HS-27A (cell line): ENCODE data around the gene FAM107A.

Experiments
- DNase-seq: peaks from one replicate; pipeline ENCODE4 v3.0.0-alpha.2; 2012; ENCODE audit warnings: low read depth, missing footprints

FAM107A gene

DNA sequence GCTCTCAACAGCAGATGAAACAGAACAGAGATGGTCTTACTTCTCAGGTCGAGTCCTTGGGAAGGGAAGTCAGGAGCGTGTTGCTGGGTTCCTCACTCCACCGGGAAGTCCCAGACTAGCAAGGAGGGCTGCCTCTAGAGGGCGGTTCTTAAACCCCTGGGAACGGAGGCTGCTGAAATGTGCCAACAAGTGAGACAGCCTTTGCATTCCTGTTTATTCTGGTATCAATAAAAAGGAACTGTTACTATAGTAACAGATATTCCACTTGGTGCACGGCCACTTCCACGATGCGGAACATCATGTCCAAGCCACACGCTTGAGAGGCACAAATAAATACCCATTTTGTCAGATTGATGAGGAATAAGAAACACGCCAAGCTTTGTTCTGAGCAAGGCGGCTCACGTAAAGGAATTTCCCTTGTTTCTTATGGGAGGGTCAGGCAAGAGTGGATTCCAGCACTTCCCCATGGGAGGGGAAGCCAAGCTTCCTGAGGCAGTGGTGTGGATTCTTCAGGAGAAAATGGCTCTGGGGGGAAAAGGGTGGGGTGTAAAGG is at the start of gene FAM107A:
TSS of gene FAM107A (minus strand) at position 123 of the 553 bp plus-strand sequence. CDS start 7,531 bp downstream, outside the sequence.
- no peak for DNase-seq

DNA sequence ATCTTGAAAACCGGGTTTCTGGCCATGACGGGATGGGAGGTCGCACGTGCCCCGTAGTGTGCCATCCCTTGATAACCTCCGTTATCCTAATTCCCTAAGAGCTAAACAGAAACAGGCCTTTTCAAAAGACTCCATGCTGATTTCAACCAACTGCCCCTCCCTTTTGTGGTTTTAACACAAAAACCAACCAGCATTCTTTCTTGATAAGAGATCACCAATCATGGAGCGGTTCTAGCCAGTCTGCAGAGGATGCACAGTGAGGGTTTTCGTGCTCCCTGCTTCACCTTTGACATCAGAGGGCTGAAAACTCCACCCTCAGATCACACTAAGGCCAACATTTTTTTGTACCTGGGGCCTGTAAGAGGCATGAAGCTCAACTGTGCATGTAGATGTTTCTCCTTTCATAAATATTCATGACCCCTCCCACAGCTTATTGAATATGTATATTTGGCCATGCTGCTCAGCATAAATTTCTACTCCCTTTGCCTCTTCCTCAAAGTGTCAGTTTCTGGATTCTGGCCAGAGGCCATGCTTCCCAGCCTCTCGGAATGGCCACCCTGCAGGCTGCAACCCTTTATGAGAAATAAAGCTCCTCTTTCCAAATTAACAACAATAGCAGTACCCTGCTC is 48.1 kb upstream of the FAM107A start:
- DNase-seq: no peak

GRCh38 chr3:58624550-58624949 is 47.4 kb upstream of the FAM107A start:
- DNase-seq: no peak

DNA sequence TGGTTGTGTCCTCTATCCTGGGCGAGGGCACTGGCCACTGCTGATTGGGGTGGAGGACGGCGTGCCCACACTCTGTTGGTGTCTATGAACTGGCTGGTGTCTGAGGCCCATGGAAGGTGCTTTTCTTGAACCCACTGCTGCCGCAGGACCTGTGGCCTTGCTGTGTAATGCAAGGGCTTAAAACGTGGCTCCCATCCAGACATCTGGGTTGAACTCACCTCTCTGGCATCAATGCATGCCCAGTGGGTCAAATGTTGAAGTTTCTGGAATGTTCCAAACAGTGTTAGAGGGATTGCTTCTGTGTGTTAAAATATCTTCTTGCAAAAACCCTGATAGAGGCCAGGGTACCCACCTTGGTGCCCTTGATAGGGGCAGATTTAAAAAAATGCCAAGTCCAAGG is 46.8 kb upstream of the FAM107A start:
- no peak for DNase-seq

- DNase-seq: no peak
Measured at GRCh38 chr3:58623478-58623877, 46.3 kb upstream of the FAM107A start.

- no peak for DNase-seq
Measured at GRCh38 chr3:58622892-58623291, 45.7 kb upstream of the FAM107A start.

- DNase-seq: no peak
Measured at GRCh38 chr3:58622436-58622835, 45.2 kb upstream of the FAM107A start.

GRCh38 chr3:58621086-58621830 is 44.1 kb upstream of the FAM107A start:
- DNase-seq: no peak

- DNase-seq: no peak
Measured at GRCh38 chr3:58620421-58620820, 43.2 kb upstream of the FAM107A start.

DNA sequence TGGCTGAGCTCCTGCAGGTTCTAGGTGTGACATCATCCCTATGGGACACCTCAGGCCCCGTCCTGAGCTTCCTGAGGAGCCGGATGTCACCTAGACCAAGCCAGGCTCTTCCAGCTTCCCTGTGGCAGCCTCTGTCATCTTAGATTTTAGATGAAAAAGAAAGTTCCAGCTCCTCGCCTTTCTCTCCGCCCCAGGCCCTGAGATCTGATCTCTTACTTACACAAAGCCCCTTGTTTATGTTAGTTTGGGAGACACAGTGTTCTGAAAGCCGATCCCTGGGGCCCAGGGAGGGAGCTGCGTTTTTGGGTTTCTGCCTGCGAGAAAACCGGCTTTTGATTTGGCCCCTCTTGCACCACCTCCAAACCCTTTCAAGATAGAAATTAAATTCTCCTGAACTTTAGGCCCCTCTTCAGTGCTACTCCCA is 40.2 kb upstream of the FAM107A start:
- no peak for DNase-seq

DNA sequence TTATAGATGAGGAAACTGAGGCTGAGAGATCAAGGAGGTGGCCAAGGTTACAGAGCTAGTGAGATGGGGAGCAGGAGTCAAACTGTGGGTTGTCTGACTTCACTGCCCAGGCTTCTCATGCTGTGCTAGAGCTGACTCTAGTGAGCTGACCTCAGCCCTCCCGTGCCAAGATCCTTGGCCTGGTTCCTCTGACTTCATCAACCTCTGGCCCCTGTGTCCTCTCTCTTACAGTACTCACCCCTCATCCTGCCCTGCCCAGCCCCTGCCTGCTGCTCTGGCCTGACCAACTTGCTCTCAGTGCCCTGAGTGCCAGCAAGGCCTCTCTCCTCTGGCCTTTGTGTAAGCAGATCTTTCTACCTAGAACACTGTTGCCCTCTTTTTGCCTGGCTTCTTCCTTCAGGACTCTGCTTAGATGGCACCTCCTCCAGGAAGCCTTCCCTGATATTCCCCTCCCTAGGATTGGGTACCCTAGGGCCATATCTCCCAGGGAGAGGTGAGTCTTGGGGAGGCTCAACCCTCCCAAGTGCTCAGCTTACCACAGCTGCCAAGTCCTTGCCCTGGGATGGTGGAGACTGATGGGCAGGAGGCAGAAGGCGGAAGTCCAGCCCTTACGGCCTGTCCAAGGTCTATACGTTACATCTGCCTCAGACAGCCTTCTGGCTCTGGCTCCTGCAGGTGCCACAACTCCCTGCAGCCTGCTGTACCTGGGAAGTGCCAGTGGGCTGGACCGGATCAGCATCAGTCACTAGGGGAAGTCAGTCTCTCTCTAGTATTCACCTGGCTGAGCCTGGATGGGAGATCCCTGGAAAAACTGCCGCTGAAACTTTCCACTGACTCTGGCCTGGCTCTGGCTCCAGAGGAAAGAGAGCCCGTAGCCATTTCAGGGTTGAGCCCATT is 36.3 kb upstream of the FAM107A start:
- DNase-seq: no peak

- no peak for DNase-seq
Measured at GRCh38 chr3:58612830-58613229, 35.6 kb upstream of the FAM107A start.

GRCh38 chr3:58609990-58610389 is 32.8 kb upstream of the FAM107A start:
- DNase-seq: no peak

- no peak for DNase-seq
Measured at GRCh38 chr3:58608648-58609047, 31.5 kb upstream of the FAM107A start.

DNA sequence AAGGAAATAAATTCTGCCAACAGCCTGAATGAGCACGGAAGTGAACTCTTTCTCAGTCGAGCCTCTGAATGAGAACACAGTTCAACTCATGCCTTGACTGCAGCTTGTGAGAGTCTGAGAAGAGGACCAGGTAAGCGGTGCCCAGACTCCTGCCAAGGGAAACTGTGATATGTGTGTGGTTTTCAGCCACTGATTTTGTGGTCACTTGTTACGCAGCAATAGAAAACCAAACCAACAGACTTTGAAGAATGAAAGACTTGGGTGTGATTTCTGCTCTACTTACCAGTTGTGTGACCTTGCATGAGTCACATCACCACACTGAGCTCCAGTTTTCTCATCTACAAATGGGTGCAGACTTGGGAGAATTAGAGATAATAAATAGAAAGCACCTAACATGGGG is 30.6 kb upstream of the FAM107A start:
- DNase-seq: no peak

GRCh38 chr3:58606693-58607092 is 29.5 kb upstream of the FAM107A start:
- DNase-seq: no peak

DNA sequence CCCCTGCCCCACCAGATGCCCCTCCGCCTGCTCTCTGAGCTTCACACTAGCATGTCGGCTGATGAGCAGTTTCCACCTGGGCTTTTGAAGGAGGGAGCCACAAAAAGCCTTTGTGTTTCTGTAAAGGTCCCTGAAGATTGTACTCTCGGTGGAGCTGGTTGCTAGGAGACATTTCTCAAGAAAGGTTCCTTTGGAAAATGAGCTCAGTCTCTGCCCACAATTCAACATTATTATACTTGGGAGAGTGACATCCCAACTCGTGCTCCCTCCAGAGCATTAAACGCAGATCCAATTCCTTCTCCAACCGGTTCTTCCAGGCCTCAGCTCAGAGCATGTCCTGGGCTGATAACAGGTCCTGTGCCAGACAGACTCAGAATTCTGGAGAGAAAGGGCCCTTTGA is 26.8 kb upstream of the FAM107A start:
- DNase-seq: no peak

DNA sequence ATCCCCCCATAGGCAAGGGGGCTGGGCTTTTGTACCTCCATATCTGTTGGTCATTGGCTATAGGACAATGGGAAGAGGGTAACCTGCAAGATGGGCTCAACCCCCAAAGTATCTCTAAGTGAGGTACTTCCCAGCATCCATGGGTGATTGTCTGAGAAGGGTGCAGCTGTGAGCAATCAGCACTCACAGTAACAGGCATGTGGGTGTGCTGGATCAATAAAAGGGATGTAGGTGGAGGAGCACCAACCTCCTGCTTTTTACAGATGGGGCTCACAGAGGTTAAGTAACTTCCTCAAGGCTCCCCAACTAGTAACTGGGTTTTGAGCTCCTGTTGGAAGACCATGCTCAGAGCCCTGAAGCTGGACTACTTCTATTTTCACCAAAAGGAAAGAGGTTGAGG is 26.4 kb upstream of the FAM107A start:
- DNase-seq: no peak

GRCh38 chr3:58597770-58598310 is 20.6 kb upstream of the FAM107A start:
- DNase-seq: no peak

DNA sequence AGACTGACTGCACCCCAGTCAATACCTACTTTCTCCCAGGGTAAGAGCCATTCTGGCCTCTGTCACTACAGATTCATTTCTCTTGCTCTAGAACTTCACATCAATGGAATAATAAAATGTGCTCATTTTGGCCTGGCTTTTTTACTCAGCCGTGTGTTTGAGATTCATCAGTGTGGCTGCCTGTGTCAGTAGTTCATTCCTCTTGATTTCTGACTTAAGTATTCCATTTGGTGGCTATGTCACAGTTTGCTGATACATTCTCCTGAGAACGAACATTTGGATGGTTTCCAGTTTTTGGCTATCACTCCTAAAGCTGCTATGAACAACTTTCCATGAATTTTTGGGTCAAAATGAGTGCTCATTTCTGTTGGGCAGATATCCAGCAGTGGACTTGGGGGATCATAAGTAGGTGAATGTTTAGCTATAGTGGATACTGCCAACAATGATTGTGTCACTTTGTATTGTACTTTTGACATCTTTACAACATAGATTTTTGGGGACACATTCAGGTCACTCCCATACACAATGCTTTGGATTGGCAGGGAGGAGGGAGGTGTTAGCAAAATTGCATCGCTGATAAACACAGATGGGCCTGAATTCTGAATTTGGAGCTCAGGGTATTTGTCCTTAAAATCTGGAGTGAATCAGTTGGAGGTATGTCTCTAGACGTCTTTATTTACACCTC is 19.8 kb upstream of the FAM107A start:
- no peak for DNase-seq

- DNase-seq: no peak
Measured at GRCh38 chr3:58594117-58594516, 16.9 kb upstream of the FAM107A start.
